ENCODE measurements around the gene ARHGAP24.

GRCh38 chr4:85956293-85956945 is 481.5 kb downstream of the ARHGAP24 start:
- TF ChIP-seq, protein P1, sequence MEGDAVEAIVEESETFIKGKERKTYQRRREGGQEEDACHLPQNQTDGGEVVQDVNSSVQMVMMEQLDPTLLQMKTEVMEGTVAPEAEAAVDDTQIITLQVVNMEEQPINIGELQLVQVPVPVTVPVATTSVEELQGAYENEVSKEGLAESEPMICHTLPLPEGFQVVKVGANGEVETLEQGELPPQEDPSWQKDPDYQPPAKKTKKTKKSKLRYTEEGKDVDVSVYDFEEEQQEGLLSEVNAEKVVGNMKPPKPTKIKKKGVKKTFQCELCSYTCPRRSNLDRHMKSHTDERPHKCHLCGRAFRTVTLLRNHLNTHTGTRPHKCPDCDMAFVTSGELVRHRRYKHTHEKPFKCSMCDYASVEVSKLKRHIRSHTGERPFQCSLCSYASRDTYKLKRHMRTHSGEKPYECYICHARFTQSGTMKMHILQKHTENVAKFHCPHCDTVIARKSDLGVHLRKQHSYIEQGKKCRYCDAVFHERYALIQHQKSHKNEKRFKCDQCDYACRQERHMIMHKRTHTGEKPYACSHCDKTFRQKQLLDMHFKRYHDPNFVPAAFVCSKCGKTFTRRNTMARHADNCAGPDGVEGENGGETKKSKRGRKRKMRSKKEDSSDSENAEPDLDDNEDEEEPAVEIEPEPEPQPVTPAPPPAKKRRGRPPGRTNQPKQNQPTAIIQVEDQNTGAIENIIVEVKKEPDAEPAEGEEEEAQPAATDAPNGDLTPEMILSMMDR (IDR thresholded peaks at IDR 0.05): no peak
- TF ChIP-seq, protein P2, sequence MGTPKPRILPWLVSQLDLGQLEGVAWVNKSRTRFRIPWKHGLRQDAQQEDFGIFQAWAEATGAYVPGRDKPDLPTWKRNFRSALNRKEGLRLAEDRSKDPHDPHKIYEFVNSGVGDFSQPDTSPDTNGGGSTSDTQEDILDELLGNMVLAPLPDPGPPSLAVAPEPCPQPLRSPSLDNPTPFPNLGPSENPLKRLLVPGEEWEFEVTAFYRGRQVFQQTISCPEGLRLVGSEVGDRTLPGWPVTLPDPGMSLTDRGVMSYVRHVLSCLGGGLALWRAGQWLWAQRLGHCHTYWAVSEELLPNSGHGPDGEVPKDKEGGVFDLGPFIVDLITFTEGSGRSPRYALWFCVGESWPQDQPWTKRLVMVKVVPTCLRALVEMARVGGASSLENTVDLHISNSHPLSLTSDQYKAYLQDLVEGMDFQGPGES (IDR thresholded peaks at IDR 0.05; ENCODE audit: low read depth, low read length): no peak
- TF ChIP-seq POLR2AphosphoS5 (IDR thresholded peaks at IDR 0.05; ENCODE audit: low read depth, low read length): no peak
- no peak for TF ChIP-seq SMC3 (IDR thresholded peaks at IDR 0.05; ENCODE audit: low read depth, low read length)
- no peak for TF ChIP-seq FOXM1 (IDR thresholded peaks at IDR 0.05; ENCODE audit: low read depth)
- TF ChIP-seq, protein P3, sequence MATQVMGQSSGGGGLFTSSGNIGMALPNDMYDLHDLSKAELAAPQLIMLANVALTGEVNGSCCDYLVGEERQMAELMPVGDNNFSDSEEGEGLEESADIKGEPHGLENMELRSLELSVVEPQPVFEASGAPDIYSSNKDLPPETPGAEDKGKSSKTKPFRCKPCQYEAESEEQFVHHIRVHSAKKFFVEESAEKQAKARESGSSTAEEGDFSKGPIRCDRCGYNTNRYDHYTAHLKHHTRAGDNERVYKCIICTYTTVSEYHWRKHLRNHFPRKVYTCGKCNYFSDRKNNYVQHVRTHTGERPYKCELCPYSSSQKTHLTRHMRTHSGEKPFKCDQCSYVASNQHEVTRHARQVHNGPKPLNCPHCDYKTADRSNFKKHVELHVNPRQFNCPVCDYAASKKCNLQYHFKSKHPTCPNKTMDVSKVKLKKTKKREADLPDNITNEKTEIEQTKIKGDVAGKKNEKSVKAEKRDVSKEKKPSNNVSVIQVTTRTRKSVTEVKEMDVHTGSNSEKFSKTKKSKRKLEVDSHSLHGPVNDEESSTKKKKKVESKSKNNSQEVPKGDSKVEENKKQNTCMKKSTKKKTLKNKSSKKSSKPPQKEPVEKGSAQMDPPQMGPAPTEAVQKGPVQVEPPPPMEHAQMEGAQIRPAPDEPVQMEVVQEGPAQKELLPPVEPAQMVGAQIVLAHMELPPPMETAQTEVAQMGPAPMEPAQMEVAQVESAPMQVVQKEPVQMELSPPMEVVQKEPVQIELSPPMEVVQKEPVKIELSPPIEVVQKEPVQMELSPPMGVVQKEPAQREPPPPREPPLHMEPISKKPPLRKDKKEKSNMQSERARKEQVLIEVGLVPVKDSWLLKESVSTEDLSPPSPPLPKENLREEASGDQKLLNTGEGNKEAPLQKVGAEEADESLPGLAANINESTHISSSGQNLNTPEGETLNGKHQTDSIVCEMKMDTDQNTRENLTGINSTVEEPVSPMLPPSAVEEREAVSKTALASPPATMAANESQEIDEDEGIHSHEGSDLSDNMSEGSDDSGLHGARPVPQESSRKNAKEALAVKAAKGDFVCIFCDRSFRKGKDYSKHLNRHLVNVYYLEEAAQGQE (IDR thresholded peaks at IDR 0.05; ENCODE audit: low read depth, low read length): no peak
- TF ChIP-seq YY1 (IDR thresholded peaks at IDR 0.05; ENCODE audit: low read depth): no peak
- TF ChIP-seq CHD2 (IDR thresholded peaks at IDR 0.05; ENCODE audit: low read length, partially characterized antibody): no peak
- TF ChIP-seq SIN3A (IDR thresholded peaks at IDR 0.05; ENCODE audit: borderline replicate concordance, low read depth, low read length): no peak
- no peak for TF ChIP-seq EZH2phosphoT487 (IDR thresholded peaks at IDR 0.05; ENCODE audit: borderline replicate concordance, low read depth)
- no peak for TF ChIP-seq TAF1 (IDR thresholded peaks at IDR 0.05; ENCODE audit: borderline replicate concordance, low read depth, low read length)
- TF ChIP-seq RFX5 (IDR thresholded peaks at IDR 0.05; ENCODE audit: low read length): no peak

All from SK-N-SH (cell line).